OCI-LY1 (cell line): ENCODE measurements around the gene DHRS3.

Experiments used
- H2AFZ ChIP-seq: fragments of 200-600 bp; sonication (generic), shearing (Covaris generic); 2 replicates; pipeline ENCODE4 v1.6.0; 2014; ENCODE audit warnings: antibody characterized with exemption, mild to moderate bottlenecking, low read length
- H3F3A ChIP-seq: fragments of 200-600 bp; sonication (generic), shearing (Covaris generic); 2 replicates; pipeline ENCODE4 v1.6.0; 2014; ENCODE audit warnings: mild to moderate bottlenecking, antibody characterized with exemption, low read length, moderate library complexity; ENCODE audit not compliant: insufficient read depth
- H3K27ac ChIP-seq: fragments of 200-600 bp; sonication (generic); 2 replicates; pipeline ENCODE4 v1.5.1; 2014; ENCODE audit warnings: low read length, mixed run types, mild to moderate bottlenecking, low read depth; ENCODE audit not compliant: poor library complexity, severe bottlenecking
- H3K27me3 ChIP-seq: fragments of 200-600 bp; sonication (generic); 2 replicates; pipeline ENCODE4 v1.6.0; 2014; ENCODE audit warnings: antibody characterized with exemption, mild to moderate bottlenecking, low read length, moderate library complexity; ENCODE audit not compliant: insufficient read depth
- H3K36me3 ChIP-seq: fragments of 200-600 bp; sonication (generic); 2 replicates; pipeline ENCODE4 v1.6.1; 2014; ENCODE audit warnings: mild to moderate bottlenecking, antibody characterized with exemption, low read length, moderate library complexity, mixed read lengths; ENCODE audit not compliant: insufficient read depth
- H3K4me1 ChIP-seq: fragments of 200-600 bp; sonication (generic); 2 replicates; pipeline ENCODE4 v1.5.1; 2014; ENCODE audit warnings: mild to moderate bottlenecking, low read length, moderate library complexity; ENCODE audit not compliant: insufficient read depth, severe bottlenecking
- H3K4me2 ChIP-seq: fragments of 200-600 bp; sonication (generic), shearing (Covaris generic); 2 replicates; pipeline ENCODE4 v1.6.1; 2014; ENCODE audit warnings: low read length
- H3K4me3 ChIP-seq: fragments of 200-600 bp; sonication (generic); 2 replicates; pipeline ENCODE4 v1.5.1; 2014; ENCODE audit warnings: low read length, low read depth, mild to moderate bottlenecking, mixed read lengths; ENCODE audit not compliant: poor library complexity, severe bottlenecking
- H3K79me2 ChIP-seq: fragments of 200-600 bp; shearing (Covaris generic); 2 replicates; pipeline ENCODE4 v1.6.1; 2016; ENCODE audit warnings: mixed run types, low read length, mixed read lengths; ENCODE audit not compliant: insufficient read depth
- H3K9ac ChIP-seq: fragments of 200-600 bp; sonication (generic), shearing (Covaris generic); 2 replicates; pipeline ENCODE4 v1.6.1; 2014; ENCODE audit warnings: mild to moderate bottlenecking, low read length, mixed read lengths
- H3K9me2 ChIP-seq: fragments of 200-600 bp; sonication (generic), shearing (Covaris generic); 2 replicates; pipeline ENCODE4 v1.6.1; 2014; ENCODE audit warnings: low read depth, mild to moderate bottlenecking, low read length, mixed read lengths
- H3K9me3 ChIP-seq: fragments of 200-600 bp; shearing (Covaris generic); 2 replicates; pipeline ENCODE4 v1.6.1; 2014; ENCODE audit warnings: low read length, mixed read lengths
- H4K20me1 ChIP-seq: fragments of 200-600 bp; sonication (generic), shearing (Covaris generic); 2 replicates; pipeline ENCODE4 v1.6.0; 2016; ENCODE audit warnings: mild to moderate bottlenecking, low read length; ENCODE audit not compliant: insufficient read depth
- CTCF ChIP-seq: fragments of 200-600 bp; sonication (generic), shearing (Covaris generic); IDR thresholded peaks from 2 replicates; pipeline ENCODE4 v1.5.1; 2017; ENCODE audit warnings: mild to moderate bottlenecking, antibody characterized with exemption, low read length, moderate library complexity, mixed read lengths
- EZH2 ChIP-seq: fragments of 200-600 bp; sonication (generic), shearing (Covaris generic); IDR thresholded peaks from 2 replicates; pipeline ENCODE4 v1.8.0; 2017; ENCODE audit warnings: borderline replicate concordance, mixed run types, mild to moderate bottlenecking, antibody characterized with exemption, low read length, moderate library complexity, mixed read lengths

Gene DHRS3

GRCh38 chr1:12616709-12617373 lies 1.2 kb downstream of the DHRS3 start:
- H3K4me2 ChIP-seq, result no peak overlapping the region
- H3K27ac ChIP-seq, result no peak overlapping the region
- H3K36me3 ChIP-seq, result no peaks in the 10 kb centered on the region
- H3K4me3 ChIP-seq, result no peak overlapping the region
- no peak overlapping the region for H3K9ac ChIP-seq
- TF ChIP-seq EZH2, result no peak
- no peak for TF ChIP-seq CTCF
- H3K4me1 ChIP-seq, result peaks cover 7% of the 10 kb centered on the region
- H3K27me3 ChIP-seq, result no peaks in the 10 kb centered on the region
- no peaks in the 10 kb centered on the region for H3K9me3 ChIP-seq
- no peak overlapping the region for H2AFZ ChIP-seq
- no peaks in the 10 kb centered on the region for H3F3A ChIP-seq
- no peaks in the 10 kb centered on the region for H3K79me2 ChIP-seq
- H4K20me1 ChIP-seq, result no peaks in the 10 kb centered on the region
- H3K9me2 ChIP-seq, result no peaks in the 10 kb centered on the region

- H4K20me1 ChIP-seq, result no peaks in the 10 kb centered on the region
Observed at GRCh38 chr1:12615865-12616708, 1.9 kb downstream of the DHRS3 start.

More at GRCh38 chr1:12615865-12616708, 1.9 kb downstream of the DHRS3 start:
- Histone ChIP-seq H3K27me3 (no peaks in the 10 kb centered on the region), H3K79me2 (no peaks in the 10 kb centered on the region), H3K27ac (no peak overlapping the region), H3K9me2 (no peaks in the 10 kb centered on the region), H3K4me3 (no peak overlapping the region), H3K9me3 (no peaks in the 10 kb centered on the region), H3K36me3 (no peaks in the 10 kb centered on the region), H3K9ac (no peak overlapping the region), H3K4me1 (peaks cover 7% of the 10 kb centered on the region), H3K4me2 (no peak overlapping the region), H3F3A (no peaks in the 10 kb centered on the region), H2AFZ (no peak overlapping the region)
- TF ChIP-seq CTCF, result no peak
- TF ChIP-seq EZH2, result no peak
